Hematopoietic multipotent progenitor cell treated with erythropoietin and hydrocortisone succinate and interleukin-3 and kit ligand, for 15 days (in vitro differentiated cells): ENCODE data around the gene NTNG2.
"Not testable (repeated sequence)": the region's sequence is repeated elsewhere in the genome, so short reads cannot be mapped to it uniquely, and the experiment has no call there.

Experiments
- DNase-seq: peaks from one replicate; pipeline ENCODE4 v3.0.0-alpha.2; 2015; ENCODE audit warnings: low spot score

NTNG2 gene

DNA sequence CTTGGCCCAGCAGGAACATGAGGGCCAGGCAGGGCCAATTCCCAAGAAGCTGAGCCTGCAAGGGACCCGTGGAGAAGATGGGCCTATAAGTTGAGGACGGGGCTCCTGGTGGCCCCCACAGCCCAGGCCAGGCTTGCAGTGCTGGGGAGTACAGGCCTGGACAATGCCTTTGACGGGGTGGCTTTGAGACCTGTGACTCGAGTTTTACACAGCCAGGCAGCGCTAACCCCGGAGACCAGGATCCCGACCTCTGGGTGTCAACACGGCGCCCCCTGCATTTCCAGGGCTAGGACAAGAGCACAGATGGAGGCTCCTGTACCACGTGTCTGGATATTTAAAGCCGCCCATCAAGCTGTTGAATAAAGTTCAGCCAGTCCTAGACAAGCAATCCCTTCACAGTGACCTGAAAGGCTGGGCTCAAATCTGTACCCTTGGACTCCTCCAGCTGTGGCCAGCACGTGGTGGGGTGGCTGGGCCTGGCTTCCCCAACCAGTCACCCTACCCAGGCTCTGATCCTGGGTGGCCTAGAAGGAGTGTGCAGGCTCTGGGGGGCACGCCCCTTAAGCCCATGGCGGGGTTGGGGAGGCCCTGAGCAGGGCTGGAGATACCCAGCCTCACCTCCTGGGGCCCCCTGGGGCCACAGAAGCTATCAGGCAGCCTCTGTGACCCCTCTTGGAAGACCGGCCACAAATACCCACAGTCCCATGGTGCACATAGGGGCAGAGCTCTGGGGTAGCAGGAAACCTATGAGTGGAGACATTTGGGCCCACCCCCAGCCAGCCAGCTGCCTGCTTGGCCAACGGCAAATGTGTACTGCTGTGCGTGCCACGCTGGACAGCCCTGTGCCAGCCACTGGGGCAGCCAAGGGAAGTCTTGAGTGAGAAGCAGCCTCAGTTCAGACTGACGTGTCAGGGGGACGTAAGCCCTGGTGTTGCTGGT lies 88.7 kb downstream of the NTNG2 start:
- no peak for DNase-seq

DNA sequence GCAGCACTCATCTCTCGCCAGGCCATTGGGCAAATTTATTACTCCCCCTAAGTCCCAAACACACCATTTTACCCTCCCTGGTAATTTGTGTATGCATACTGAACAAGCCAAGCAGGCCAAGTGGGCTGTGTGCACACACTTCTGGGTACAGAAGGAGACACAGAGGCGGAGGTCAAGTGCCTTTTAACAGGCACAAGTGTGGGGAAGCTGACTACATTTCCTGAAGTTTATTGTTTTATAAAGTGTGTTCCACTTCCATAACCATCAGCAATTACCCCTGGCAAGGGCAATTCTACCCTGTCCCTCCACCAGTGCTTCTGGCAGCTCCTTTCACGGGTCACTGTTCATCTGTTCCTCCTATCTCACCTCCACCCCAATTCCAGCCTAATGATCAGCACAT lies 99.0 kb downstream of the NTNG2 start:
- no peak for DNase-seq

DNA sequence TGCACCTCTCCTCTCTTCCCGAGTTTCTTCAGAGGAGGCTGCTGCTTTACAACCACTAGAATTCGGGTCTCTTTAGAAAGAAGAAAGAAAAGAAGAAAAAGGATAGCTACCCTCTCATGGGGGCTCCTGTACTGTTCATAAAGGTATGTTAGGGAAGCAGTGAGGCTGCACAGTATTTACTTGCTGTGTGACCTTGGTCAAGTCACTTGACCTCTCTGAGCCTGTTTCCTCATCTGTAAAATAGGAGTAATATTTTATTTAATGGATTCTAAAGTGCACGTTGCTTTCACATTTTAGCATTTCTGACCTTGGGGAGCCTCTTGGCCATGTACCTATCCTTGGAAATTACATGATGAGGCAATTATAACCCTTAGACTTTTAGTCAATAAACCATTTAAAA lies 104.2 kb downstream of the NTNG2 start:
- DNase-seq, result no peak

DNA sequence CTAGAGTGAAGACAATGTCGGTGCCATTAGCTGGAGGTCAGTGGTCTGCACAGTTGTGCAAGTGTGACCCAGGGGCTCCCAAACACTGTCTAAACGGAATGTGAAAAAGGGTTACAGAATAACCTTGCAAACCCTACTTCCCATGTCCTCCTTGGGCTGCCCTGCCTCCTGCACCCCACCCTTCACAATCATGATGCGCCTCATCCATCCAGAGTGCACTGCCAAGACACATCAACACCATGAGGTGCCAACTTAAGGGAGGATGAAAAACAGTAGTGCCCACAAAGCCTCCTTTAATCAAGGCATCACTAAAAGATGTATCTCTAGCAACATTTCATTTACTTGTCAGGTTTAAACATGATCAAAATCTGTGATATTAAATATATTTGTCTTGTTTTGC lies 105.8 kb downstream of the NTNG2 start:
- no peak for DNase-seq

DNA sequence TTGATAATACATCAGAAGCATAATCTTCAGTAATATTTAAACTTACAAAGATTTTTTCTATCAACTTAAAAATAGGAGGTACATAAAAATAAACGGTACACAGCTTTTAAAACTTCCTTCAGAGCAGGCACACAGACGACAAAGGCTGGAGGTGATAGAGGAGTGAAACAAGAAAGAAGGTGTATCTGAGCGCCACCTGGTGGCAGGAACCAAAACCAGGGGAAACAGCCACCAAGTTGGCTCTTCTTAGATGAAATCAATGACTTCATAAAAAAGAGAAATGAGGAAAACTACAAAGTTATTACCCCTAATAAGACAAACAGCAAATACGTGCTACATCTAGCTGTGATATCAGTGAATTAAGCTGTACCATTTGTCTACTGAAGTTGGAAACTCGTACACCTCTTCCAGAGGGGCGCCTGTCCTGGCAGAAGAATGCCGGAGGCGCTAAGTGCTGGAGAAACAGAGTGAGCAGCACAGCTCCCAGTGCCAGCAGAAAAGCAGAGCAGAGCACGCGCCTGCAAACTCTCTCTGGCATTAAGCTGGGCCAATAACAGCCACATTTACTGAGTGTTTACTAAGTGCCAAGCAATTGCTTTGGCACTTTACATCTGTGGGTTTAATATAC lies 107.0 kb downstream of the NTNG2 start:
- peak; percentile 67 for DNase-seq

DNA sequence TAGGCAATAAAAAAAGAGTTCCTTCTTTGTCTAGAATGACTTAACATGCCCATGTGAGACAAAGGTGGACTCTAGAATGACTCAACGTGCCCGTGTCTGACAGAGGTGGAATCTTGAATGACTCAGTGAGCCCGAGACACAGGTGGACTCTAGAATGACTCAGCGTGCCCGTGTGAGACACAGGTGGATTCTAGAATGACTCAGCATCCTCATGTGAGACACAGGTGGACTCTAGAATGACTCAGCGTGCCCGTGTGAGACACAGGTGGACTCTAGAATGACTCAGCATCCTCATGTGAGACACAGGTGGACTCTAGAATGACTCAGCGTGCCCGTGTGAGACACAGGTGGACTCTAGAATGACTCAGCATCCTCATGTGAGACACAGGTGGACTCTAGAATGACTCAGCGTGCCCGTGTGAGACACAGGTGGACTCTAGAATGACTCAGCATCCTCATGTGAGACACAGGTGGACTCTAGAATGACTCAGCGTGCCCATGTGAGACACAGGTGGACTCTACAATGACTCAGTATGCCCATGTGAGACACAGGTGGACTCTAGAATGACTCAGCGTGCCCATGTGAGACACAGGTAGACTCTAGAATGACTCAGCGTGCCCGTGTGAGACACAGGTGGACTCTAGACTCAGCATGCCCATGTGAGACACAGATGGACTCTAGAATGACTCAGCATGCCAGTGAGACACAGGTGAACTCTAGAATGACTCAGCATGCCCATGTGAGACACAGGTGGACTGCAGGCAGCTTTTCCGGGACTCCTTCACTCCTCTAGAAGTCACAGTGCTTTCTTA lies 108.1 kb downstream of the NTNG2 start:
- DNase-seq, result not testable (repeated sequence)

DNA sequence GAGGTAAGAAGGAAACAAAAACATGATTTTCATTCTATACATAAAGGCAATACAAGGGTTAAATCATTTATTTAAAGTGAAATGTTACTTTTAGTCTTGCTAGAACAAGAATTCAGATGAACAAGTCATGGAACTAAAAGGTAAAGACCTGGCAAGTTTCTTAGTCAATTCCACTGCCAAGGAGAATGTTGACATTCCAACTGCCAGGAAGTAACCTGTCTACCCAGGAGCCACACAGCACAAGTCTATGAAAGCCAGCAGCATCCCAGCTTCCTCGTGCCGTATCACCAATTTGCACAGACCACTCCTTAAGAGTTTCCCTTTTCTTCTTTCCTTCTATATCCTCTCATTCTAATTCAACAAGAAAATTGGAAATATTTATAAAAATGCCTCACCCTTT lies 113.0 kb downstream of the NTNG2 start:
- DNase-seq, result no peak

DNA sequence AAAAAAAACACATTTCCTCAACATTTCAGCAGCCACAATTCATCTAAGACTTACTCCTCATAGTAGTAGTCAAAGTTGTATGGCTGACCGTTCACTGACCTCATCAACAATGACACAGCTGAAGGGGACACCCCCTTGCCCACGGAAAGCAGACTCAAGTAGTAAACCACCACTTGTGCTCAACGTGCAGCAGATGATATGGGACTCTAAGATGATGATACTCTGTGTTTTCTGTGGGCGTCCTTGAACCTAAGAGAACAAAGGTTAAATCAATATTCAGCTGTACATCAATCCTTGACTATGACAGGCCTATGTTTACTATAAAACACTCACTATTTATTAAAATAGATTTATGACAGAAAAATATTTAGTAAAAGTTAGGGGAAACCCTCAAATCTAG lies 121.3 kb downstream of the NTNG2 start:
- DNase-seq, result no peak

DNA sequence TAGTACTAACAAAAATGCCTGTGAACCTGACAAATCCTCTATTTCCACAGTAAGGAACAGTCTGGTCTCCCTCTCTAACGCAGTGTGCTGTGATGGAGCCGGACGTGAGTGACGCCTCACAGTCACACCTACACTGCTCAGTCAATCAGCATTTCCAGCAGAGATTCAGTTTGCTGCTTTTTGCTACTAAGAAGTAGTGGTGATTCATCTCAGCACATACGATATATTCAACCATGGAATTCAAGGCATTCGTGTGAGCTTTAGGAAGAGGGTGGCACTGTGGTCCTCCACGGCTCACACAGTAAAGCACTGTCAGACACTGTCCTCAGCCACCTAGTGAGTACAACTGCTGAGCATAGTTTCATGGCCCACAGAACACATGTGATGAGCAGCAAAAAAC lies 122.0 kb downstream of the NTNG2 start:
- DNase-seq, result no peak

DNA sequence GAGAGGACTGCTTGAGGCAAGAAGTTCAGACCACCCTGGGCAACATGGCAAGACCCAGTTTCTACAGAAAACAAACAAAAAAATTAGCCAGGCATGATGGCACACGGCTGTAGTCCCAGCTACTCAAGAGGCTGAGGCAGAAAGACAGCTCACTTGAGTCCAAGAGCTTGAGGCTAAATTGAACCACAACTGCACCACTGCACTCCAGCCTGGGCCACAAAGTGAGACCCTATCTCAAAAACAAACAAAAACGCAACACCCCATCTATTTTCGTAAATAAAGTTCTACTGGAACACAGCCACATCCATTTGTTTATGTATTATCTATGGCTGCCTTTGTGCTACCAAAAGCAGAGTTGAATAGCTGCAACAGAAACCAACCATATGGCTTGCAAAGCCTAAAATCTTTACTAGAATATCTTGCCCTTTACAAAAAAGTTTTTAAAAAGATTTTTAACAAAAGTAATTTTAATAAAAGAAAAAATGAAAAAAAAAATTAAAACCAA lies 125.5 kb downstream of the NTNG2 start:
- DNase-seq, result no peak

DNA sequence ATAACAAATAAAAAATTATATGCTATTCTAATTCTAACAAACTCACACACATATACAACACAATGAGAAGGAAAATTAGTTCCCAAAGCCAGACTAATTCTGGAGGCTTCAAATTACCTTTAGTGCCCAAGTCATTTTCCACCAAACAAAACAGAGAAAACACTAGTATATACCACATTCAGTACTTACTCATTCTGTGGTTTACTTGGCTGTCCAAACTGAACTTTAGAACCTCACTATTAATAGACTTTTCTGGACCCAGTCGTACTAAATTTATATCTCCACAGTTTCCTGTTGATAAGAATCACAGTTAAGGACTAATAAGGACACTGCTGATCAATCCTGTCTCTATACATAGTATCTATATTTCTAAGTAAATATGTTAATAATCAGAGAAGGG lies 126.5 kb downstream of the NTNG2 start:
- DNase-seq, result no peak

DNA sequence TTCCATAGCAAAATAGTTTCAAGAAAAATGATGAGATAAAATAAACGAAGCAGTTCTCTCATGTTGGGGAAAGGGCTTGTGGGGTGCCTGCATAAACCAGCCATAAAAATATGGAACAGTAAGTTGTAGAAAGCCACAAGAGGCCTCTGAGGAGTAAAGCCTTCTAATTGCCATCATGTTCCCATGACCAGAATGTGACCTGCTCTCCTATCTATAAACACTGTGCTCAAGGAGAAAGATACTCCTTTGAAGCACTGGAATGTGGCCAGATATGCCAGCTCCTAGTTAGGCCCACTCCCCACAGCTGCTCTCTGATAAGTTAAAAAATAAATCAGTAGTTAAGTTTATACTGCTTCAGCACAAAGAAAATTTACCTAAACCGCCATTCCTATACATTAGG lies 127.1 kb downstream of the NTNG2 start:
- DNase-seq, result no peak

DNA sequence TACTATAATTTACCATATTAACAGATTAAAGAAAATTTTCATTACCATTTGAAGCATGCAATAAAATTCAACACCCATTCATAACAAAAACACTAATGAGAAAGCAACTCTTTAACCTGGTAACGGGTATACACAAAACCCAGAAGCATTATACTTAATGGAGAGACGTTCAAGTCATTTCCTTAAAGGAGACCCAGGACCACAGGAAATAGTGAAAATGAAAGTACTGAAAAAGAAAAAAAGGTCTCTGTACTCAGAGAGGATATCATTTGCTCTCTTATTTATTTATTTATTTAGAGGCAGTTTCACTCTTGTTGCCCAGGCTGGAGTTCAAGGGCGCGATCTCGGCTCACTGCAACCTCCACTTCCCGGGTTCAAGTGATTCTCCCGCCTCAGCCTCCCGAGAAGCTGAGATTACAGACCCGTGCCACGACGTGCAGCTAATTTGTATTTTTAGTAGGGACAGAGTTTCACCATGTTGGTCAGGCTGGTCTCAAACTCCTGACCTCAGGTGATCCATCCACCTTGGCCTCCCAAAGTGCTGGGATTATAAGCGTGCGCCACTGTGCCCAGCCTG lies 131.4 kb downstream of the NTNG2 start:
- DNase-seq, result no peak
